ENCODE results near the gene CRYZL1.

- no peak for TF ChIP-seq CTCF (IDR thresholded peaks at IDR 0.05)
- no peak for TF ChIP-seq POLR2A (IDR thresholded peaks at IDR 0.05)
Measured at GRCh38 chr21:33619726-33620125, 21.8 kb downstream of the CRYZL1 start.
